Measurements from ENCODE around the gene PARD3B.

PARD3B gene

GRCh38 chr2:204877691-204878090 is 332.4 kb downstream of the PARD3B start:
- H3K4me1 ChIP-seq (ENCODE audit: insufficient read depth, poor library complexity, severe bottlenecking), result no peaks in the 10 kb centered on the region
- H3K4me3 ChIP-seq (ENCODE audit: severe bottlenecking), result no peak overlapping the region
- DNase-seq (ENCODE audit: low spot score) (no peak), ATAC-seq (ENCODE audit: low read depth) (no peak)
- H3K9me3 ChIP-seq (ENCODE audit: severe bottlenecking), result no peaks in the 10 kb centered on the region
- no peak overlapping the region for H3K27ac ChIP-seq (ENCODE audit: poor library complexity, severe bottlenecking)
- no peak for TF ChIP-seq CTCF (IDR thresholded peaks at IDR 0.05; ENCODE audit: poor library complexity, severe bottlenecking)
- H3K27me3 ChIP-seq (ENCODE audit: insufficient read depth, poor library complexity, severe bottlenecking), result no peaks in the 10 kb centered on the region
- no peaks in the 10 kb centered on the region for H3K36me3 ChIP-seq (ENCODE audit: low read depth)

GRCh38 chr2:204880928-204881327 is 335.7 kb downstream of the PARD3B start:
- H3K4me3 ChIP-seq (ENCODE audit: severe bottlenecking), result no peak overlapping the region
- H3K9me3 ChIP-seq (ENCODE audit: severe bottlenecking), result peaks cover 2% of the 10 kb centered on the region
- H3K27me3 ChIP-seq (ENCODE audit: insufficient read depth, poor library complexity, severe bottlenecking), result no peaks in the 10 kb centered on the region
- TF ChIP-seq CTCF (IDR thresholded peaks at IDR 0.05; ENCODE audit: poor library complexity, severe bottlenecking), result no peak
- DNase-seq (ENCODE audit: low spot score) (no peak), ATAC-seq (ENCODE audit: low read depth) (no peak)
- no peaks in the 10 kb centered on the region for H3K36me3 ChIP-seq (ENCODE audit: low read depth)
- H3K4me1 ChIP-seq (ENCODE audit: insufficient read depth, poor library complexity, severe bottlenecking), result no peaks in the 10 kb centered on the region
- H3K27ac ChIP-seq (ENCODE audit: poor library complexity, severe bottlenecking), result no peak overlapping the region

- TF ChIP-seq CTCF (IDR thresholded peaks at IDR 0.05; ENCODE audit: poor library complexity, severe bottlenecking), result no peak
- H3K9me3 ChIP-seq (ENCODE audit: severe bottlenecking), result peaks cover 2% of the 10 kb centered on the region
- no peaks in the 10 kb centered on the region for H3K36me3 ChIP-seq (ENCODE audit: low read depth)
- no peak overlapping the region for H3K27ac ChIP-seq (ENCODE audit: poor library complexity, severe bottlenecking)
- ATAC-seq (ENCODE audit: low read depth) (no peak), DNase-seq (ENCODE audit: low spot score) (no peak)
- H3K4me1 ChIP-seq (ENCODE audit: insufficient read depth, poor library complexity, severe bottlenecking), result no peaks in the 10 kb centered on the region
- no peaks in the 10 kb centered on the region for H3K27me3 ChIP-seq (ENCODE audit: insufficient read depth, poor library complexity, severe bottlenecking)
- H3K4me3 ChIP-seq (ENCODE audit: severe bottlenecking), result no peak overlapping the region
Measured at GRCh38 chr2:204881655-204882054, 336.4 kb downstream of the PARD3B start.

- ATAC-seq (ENCODE audit: low read depth) (no peak), DNase-seq (ENCODE audit: low spot score) (no peak)
- no peaks in the 10 kb centered on the region for H3K4me1 ChIP-seq (ENCODE audit: insufficient read depth, poor library complexity, severe bottlenecking)
- TF ChIP-seq CTCF (IDR thresholded peaks at IDR 0.05; ENCODE audit: poor library complexity, severe bottlenecking), result no peak
- H3K9me3 ChIP-seq (ENCODE audit: severe bottlenecking), result peaks cover 2% of the 10 kb centered on the region
- no peaks in the 10 kb centered on the region for H3K27me3 ChIP-seq (ENCODE audit: insufficient read depth, poor library complexity, severe bottlenecking)
- H3K27ac ChIP-seq (ENCODE audit: poor library complexity, severe bottlenecking), result no peak overlapping the region
- no peaks in the 10 kb centered on the region for H3K36me3 ChIP-seq (ENCODE audit: low read depth)
- H3K4me3 ChIP-seq (ENCODE audit: severe bottlenecking), result no peak overlapping the region
Measured at GRCh38 chr2:204885747-204886146, 340.5 kb downstream of the PARD3B start.

- ATAC-seq (ENCODE audit: low read depth) (no peak), DNase-seq (ENCODE audit: low spot score) (no peak)
- Histone ChIP-seq H3K27ac (ENCODE audit: poor library complexity, severe bottlenecking) (no peak overlapping the region), H3K27me3 (ENCODE audit: insufficient read depth, poor library complexity, severe bottlenecking) (no peaks in the 10 kb centered on the region), H3K36me3 (ENCODE audit: low read depth) (no peaks in the 10 kb centered on the region), H3K4me1 (ENCODE audit: insufficient read depth, poor library complexity, severe bottlenecking) (no peaks in the 10 kb centered on the region), H3K9me3 (ENCODE audit: severe bottlenecking) (peaks cover 2% of the 10 kb centered on the region), H3K4me3 (ENCODE audit: severe bottlenecking) (no peak overlapping the region)
- no peak for TF ChIP-seq CTCF (IDR thresholded peaks at IDR 0.05; ENCODE audit: poor library complexity, severe bottlenecking)
Measured at GRCh38 chr2:204886713-204887112, 341.4 kb downstream of the PARD3B start.
